Fibroblast of lung (primary cell): Measurements from ENCODE around the gene NCAPH2.

Source experiments
- CTCF ChIP-seq, 2 donors: IDR thresholded peaks in 1 of 2; conservative IDR thresholded peaks in 1 of 2; 1 replicate in 1 of 2; 2 replicates in 1 of 2; pipeline ENCODE4 v1.5.1; 2011 to 2012; ENCODE audit warnings: low read length in 2 of 2, control low read depth in 1 of 2, inconsistent platforms in 1 of 2, low read depth in 1 of 2, mild to moderate bottlenecking in 1 of 2
- EZH2 ChIP-seq: IDR thresholded peaks from 2 replicates; pipeline ENCODE4 v1.5.1; 2012; ENCODE audit warnings: low read length, control low read depth, mild to moderate bottlenecking; ENCODE audit errors: missing control alignments

GRCh38 chr22:50530580-50530876 lies 22.5 kb downstream of the NCAPH2 start:
- TF ChIP-seq CTCF (conservative IDR thresholded peaks at IDR 0.05 in 1 of 2, IDR thresholded peaks at IDR 0.05 in 1 of 2; ENCODE audit: low read depth in 1 of 2, low read length in 2 of 2) (no peak), EZH2 (no peak)
